Measurements from ENCODE around the gene YPEL1.

GRCh38 chr22:21714786-21715185 is 20.8 kb downstream of the YPEL1 start:
- TF ChIP-seq, protein P1, sequence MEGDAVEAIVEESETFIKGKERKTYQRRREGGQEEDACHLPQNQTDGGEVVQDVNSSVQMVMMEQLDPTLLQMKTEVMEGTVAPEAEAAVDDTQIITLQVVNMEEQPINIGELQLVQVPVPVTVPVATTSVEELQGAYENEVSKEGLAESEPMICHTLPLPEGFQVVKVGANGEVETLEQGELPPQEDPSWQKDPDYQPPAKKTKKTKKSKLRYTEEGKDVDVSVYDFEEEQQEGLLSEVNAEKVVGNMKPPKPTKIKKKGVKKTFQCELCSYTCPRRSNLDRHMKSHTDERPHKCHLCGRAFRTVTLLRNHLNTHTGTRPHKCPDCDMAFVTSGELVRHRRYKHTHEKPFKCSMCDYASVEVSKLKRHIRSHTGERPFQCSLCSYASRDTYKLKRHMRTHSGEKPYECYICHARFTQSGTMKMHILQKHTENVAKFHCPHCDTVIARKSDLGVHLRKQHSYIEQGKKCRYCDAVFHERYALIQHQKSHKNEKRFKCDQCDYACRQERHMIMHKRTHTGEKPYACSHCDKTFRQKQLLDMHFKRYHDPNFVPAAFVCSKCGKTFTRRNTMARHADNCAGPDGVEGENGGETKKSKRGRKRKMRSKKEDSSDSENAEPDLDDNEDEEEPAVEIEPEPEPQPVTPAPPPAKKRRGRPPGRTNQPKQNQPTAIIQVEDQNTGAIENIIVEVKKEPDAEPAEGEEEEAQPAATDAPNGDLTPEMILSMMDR (conservative IDR thresholded peaks at IDR 0.05 in 1 of 2, IDR thresholded peaks at IDR 0.05 in 1 of 2; ENCODE audit: low read depth in 1 of 2, low read length in 2 of 2), result no peak
- TF ChIP-seq EZH2 (IDR thresholded peaks at IDR 0.05; ENCODE audit: low read length, missing control alignments), result no peak

Data from fibroblast of lung (primary cell).